Adrenal gland (tissue), 5 donors: Measurements from ENCODE around the gene TCEA3.

Experiments
- CTCF ChIP-seq, 6 experiments: fragments of 450-650 bp in 4 of 6; fragments of 200-600 bp in 2 of 6; sonication (generic) in 1 of 6; IDR thresholded peaks; 1 replicate in 5 of 6; 2 replicates in 1 of 6; pipeline versions ENCODE4 v1.5.1 to v1.8.0; 2016 to 2021; ENCODE audit warnings: antibody characterized with exemption in 6 of 6, mild to moderate bottlenecking in 2 of 6, moderate library complexity in 1 of 6
- POLR2A ChIP-seq, 2 donors: fragments of 450-650 bp; IDR thresholded peaks; one replicate each; pipeline ENCODE4 v1.6.1; 2017; ENCODE audit warnings: antibody characterized with exemption in 2 of 2, mild to moderate bottlenecking in 2 of 2, moderate library complexity in 1 of 2
- donor health status: DM: no; HTN: no; CAD: no.

GRCh38 chr1:23403038-23403336 is 21.6 kb downstream of the TCEA3 start:
- TF ChIP-seq CTCF (IDR thresholded peaks at IDR 0.05) (no peak), POLR2A (IDR thresholded peaks at IDR 0.05) (no peak)
